DOHH2 (cell line): ENCODE measurements around the gene PHF14.

Experiments
- H3F3A ChIP-seq: fragments of 200-600 bp; sonication (generic), shearing (Covaris generic); 2 replicates; pipeline ENCODE4 v1.6.0; 2016; ENCODE audit warnings: antibody characterized with exemption, mild to moderate bottlenecking; ENCODE audit not compliant: control insufficient read depth, insufficient read depth
- H3K27ac ChIP-seq: fragments of 200-600 bp; sonication (generic); 2 replicates; pipeline ENCODE4 v1.5.1; 2014; ENCODE audit warnings: low read depth, mild to moderate bottlenecking, low read length, moderate library complexity
- H3K27me3 ChIP-seq: fragments of 200-600 bp; sonication (generic); 2 replicates; pipeline ENCODE4 v1.6.1; 2014; ENCODE audit warnings: mild to moderate bottlenecking, low read length, mixed read lengths; ENCODE audit not compliant: control insufficient read depth
- H3K36me3 ChIP-seq: fragments of 200-600 bp; sonication (generic); 2 replicates; pipeline ENCODE4 v1.6.1; 2014; ENCODE audit warnings: mild to moderate bottlenecking, low read length, moderate library complexity, mixed read lengths; ENCODE audit not compliant: control insufficient read depth
- H3K4me1 ChIP-seq: fragments of 200-600 bp; sonication (generic); 2 replicates; pipeline ENCODE4 v1.6.1; 2014; ENCODE audit warnings: mild to moderate bottlenecking, low read length, mixed read lengths; ENCODE audit not compliant: control insufficient read depth
- H3K4me2 ChIP-seq: fragments of 200-600 bp; sonication (generic); 2 replicates; pipeline ENCODE4 v1.6.0; 2014; ENCODE audit warnings: mild to moderate bottlenecking, low read length, moderate library complexity
- H3K4me3 ChIP-seq: fragments of 200-600 bp; sonication (generic); 2 replicates; pipeline ENCODE4 v1.5.1; 2014; ENCODE audit warnings: mild to moderate bottlenecking, low read length, mixed read lengths
- H3K79me2 ChIP-seq: fragments of 200-600 bp; sonication (generic); 2 replicates; pipeline ENCODE4 v1.6.1; 2014; ENCODE audit warnings: mild to moderate bottlenecking, low read length, mixed read lengths; ENCODE audit not compliant: control insufficient read depth
- H3K9me2 ChIP-seq: fragments of 200-600 bp; sonication (generic); replicated peaks from 2 replicates; pipeline ENCODE4 v1.6.1; 2014; ENCODE audit warnings: mild to moderate bottlenecking, low read length, mixed read lengths; ENCODE audit not compliant: control insufficient read depth
- H3K9me3 ChIP-seq: fragments of 200-600 bp; sonication (generic); 2 replicates; pipeline ENCODE4 v1.6.1; 2014; ENCODE audit warnings: antibody characterized with exemption, low read length, mixed read lengths; ENCODE audit not compliant: control insufficient read depth, insufficient read depth
- H4K20me1 ChIP-seq: fragments of 200-600 bp; sonication (generic); 2 replicates; pipeline ENCODE4 v1.6.0; 2014; ENCODE audit warnings: low read depth, mild to moderate bottlenecking, antibody characterized with exemption, low read length, moderate library complexity; ENCODE audit not compliant: control insufficient read depth, insufficient read depth
- EZH2phosphoT487 ChIP-seq: fragments of 200-600 bp; sonication (generic); IDR thresholded peaks from 2 replicates; pipeline ENCODE4 v1.6.1; 2017; ENCODE audit warnings: borderline replicate concordance, mild to moderate bottlenecking, antibody characterized with exemption, low read length, moderate library complexity, mixed read lengths
- TF ChIP-seq, protein P1 (sequence below): fragments of 200-600 bp; sonication (generic); IDR thresholded peaks from one replicate; pipeline ENCODE4 v1.5.1; 2014; ENCODE audit warnings: antibody characterized with exemption, mild to moderate bottlenecking, low read depth, low read length; ENCODE audit not compliant: poor library complexity, severe bottlenecking

Gene PHF14

DNA sequence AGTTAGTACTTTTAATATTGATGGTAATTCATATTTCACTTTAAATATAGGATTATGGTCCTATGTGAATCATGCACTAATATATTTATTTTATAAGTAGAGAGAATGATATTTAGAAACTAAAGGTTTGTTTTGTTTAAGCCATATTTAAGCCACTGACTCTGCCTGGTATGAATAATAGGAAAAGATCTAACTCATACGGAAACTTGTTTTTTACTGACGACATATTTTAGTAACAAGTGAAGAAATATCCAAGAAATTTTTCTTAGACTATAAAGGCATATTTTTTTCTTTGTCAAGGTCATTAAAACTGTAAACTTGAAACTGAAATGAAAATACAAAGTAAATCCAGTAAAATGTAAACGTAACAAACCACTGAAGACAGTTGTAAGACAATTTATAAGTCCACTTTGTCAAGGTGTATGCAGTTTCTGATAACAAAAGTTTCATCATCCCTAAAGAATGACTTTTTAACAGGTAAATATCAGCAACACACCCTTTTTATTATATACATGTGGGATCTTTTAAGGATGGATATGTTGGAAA, 147.1 kb downstream of the PHF14 start:
- H3K4me3 ChIP-seq, result no peak overlapping the region
- peaks cover 25% of the 10 kb centered on the region for H3K36me3 ChIP-seq
- H3K27ac ChIP-seq, result no peak overlapping the region
- TF ChIP-seq, protein P1, sequence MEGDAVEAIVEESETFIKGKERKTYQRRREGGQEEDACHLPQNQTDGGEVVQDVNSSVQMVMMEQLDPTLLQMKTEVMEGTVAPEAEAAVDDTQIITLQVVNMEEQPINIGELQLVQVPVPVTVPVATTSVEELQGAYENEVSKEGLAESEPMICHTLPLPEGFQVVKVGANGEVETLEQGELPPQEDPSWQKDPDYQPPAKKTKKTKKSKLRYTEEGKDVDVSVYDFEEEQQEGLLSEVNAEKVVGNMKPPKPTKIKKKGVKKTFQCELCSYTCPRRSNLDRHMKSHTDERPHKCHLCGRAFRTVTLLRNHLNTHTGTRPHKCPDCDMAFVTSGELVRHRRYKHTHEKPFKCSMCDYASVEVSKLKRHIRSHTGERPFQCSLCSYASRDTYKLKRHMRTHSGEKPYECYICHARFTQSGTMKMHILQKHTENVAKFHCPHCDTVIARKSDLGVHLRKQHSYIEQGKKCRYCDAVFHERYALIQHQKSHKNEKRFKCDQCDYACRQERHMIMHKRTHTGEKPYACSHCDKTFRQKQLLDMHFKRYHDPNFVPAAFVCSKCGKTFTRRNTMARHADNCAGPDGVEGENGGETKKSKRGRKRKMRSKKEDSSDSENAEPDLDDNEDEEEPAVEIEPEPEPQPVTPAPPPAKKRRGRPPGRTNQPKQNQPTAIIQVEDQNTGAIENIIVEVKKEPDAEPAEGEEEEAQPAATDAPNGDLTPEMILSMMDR, result no peak
- no peak for TF ChIP-seq EZH2phosphoT487
- H3K4me2 ChIP-seq, result no peak overlapping the region
- no peaks in the 10 kb centered on the region for H3K27me3 ChIP-seq
- no peaks in the 10 kb centered on the region for H3K79me2 ChIP-seq
- no peaks in the 10 kb centered on the region for H3K9me2 ChIP-seq
- no peaks in the 10 kb centered on the region; the same call in 1 of the 2 replicates for H3F3A ChIP-seq
- H3K9me3 ChIP-seq, result no peaks in the 10 kb centered on the region
- H4K20me1 ChIP-seq, result no peaks in the 10 kb centered on the region
- H3K4me1 ChIP-seq, result no peaks in the 10 kb centered on the region

- no peaks in the 10 kb centered on the region for H3K79me2 ChIP-seq
- no peaks in the 10 kb centered on the region for H4K20me1 ChIP-seq
- TF ChIP-seq, protein P1, result no peak
- TF ChIP-seq EZH2phosphoT487, result no peak
- no peaks in the 10 kb centered on the region for H3K27me3 ChIP-seq
- H3K27ac ChIP-seq, result no peak overlapping the region
- no peaks in the 10 kb centered on the region; the same call in 1 of the 2 replicates for H3F3A ChIP-seq
- H3K4me2 ChIP-seq, result no peak overlapping the region
- H3K4me3 ChIP-seq, result no peak overlapping the region
- H3K9me2 ChIP-seq, result no peaks in the 10 kb centered on the region
- H3K4me1 ChIP-seq, result peaks cover 19% of the 10 kb centered on the region
- H3K9me3 ChIP-seq, result no peaks in the 10 kb centered on the region
- 0 out of 2 replicates have a peak, but pooled peaks cover 7% of the 10 kb centered on the region for H3K36me3 ChIP-seq
Measured at GRCh38 chr7:11124856-11125559, 151.3 kb downstream of the PHF14 start.

DNA sequence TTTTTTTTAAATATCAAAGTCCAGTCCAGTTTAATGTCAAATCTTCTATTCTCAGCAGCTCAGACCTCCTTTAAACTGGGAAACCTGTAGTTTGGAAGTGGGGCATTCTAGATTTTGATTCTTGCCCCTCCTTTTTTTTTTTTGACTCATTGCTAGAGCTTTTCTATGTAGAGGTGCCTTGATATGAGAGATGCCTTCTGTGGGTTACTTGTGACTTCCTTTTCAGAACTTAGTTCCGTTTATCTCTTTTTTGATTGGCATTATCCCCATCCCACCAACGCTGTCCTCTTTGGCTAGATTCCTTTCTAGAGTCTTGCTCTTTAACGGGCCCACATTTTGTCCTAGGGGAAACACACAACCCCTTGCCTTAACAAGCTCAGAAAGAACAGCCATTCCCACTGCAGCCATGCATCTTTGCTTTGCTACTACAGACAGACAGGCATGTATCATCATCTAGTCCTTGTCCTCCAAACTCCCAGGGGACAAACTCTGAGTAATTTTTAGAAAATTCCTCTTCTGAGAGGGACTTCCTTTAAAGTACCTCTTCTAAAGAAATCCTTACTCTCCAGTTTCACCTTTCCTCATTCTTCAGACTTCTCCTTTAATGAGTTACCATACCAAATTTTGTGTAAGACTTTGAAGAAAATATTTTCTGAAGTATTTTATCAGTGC, 153.6 kb downstream of the PHF14 start:
- H3F3A ChIP-seq, result no peaks in the 10 kb centered on the region
- H3K79me2 ChIP-seq, result no peaks in the 10 kb centered on the region
- no peaks in the 10 kb centered on the region for H4K20me1 ChIP-seq
- no peak overlapping the region for H3K27ac ChIP-seq
- H3K9me2 ChIP-seq, result no peaks in the 10 kb centered on the region
- no peak for TF ChIP-seq EZH2phosphoT487
- TF ChIP-seq, protein P1, result no peak
- H3K4me1 ChIP-seq, result peaks cover 19% of the 10 kb centered on the region
- no peak overlapping the region for H3K4me2 ChIP-seq
- no peaks in the 10 kb centered on the region for H3K9me3 ChIP-seq
- H3K36me3 ChIP-seq, result 0 out of 2 replicates have a peak, but pooled peaks cover 5% of the 10 kb centered on the region
- H3K27me3 ChIP-seq, result no peaks in the 10 kb centered on the region
- no peak overlapping the region for H3K4me3 ChIP-seq
